Brain microvascular endothelial cell (primary cell): ENCODE results near the gene DNM1.

Experiments used
- DNase-seq: peaks from one replicate; pipeline ENCODE4 v3.0.0-alpha.2; 2020
- H3K27ac ChIP-seq: fragments of 250-450 bp; sonication (Bioruptor Pico); 2 replicates; pipeline ENCODE4 v1.5.1; 2020; ENCODE audit warnings: mild to moderate bottlenecking, moderate library complexity
- H3K27me3 ChIP-seq: fragments of 250-450 bp; sonication (Bioruptor Pico); replicated peaks from 2 replicates; pipeline ENCODE4 v1.5.1; 2020; ENCODE audit warnings: mild to moderate bottlenecking
- H3K36me3 ChIP-seq: fragments of 250-450 bp; sonication (Bioruptor Pico); replicated peaks from 2 replicates; pipeline ENCODE4 v1.5.1; 2020; ENCODE audit warnings: mild to moderate bottlenecking
- H3K4me3 ChIP-seq: 2 replicates; pipeline ENCODE4 v1.5.1; 2011; ENCODE audit warnings: low read depth, mild to moderate bottlenecking, control low read depth, low read length, moderate library complexity
- CTCF ChIP-seq: IDR thresholded peaks from 2 replicates; pipeline ENCODE4 v1.5.1; 2011; ENCODE audit warnings: low read depth, mild to moderate bottlenecking, moderate library complexity, low read length, control low read depth, inconsistent platforms; ENCODE audit errors: missing control alignments
- in situ Hi-C: cut with HindIII; loops from 2 replicates; pipeline ENCODE4 v1.10.0; 2017; ENCODE audit warnings: low sequenced_read_pairs, low pct_ligation_motif_present

The DNM1 gene

GRCh38 chr9:128160603-128160987 lies 42.6 kb upstream of the DNM1 start:
- no peaks in the 10 kb centered on the region for H3K27me3 ChIP-seq
- H3K27ac ChIP-seq: peak overlapping the region; percentile 25
- in situ Hi-C loops: no loop called here
- H3K4me3 ChIP-seq: peak overlapping the region; percentile 80
- peak; percentile 19 for DNase-seq
- TF ChIP-seq CTCF: no peak
- H3K36me3 ChIP-seq: peaks cover 27% of the 10 kb centered on the region

- Histone ChIP-seq H3K27ac (no peak overlapping the region), H3K36me3 (peaks cover 35% of the 10 kb centered on the region), H3K27me3 (no peaks in the 10 kb centered on the region), H3K4me3 (peak overlapping the region; percentile 5)
- DNase-seq: no peak
- TF ChIP-seq CTCF: no peak
- in situ Hi-C loops: no loop called here
Observed at GRCh38 chr9:128161215-128161902, 41.8 kb upstream of the DNM1 start.

GRCh38 chr9:128162215-128163026 lies 40.8 kb upstream of the DNM1 start:
- no peaks in the 10 kb centered on the region for H3K27me3 ChIP-seq
- no peak overlapping the region for H3K27ac ChIP-seq
- DNase-seq: no peak
- TF ChIP-seq CTCF: no peak
- in situ Hi-C loops: no loop called here
- no peak overlapping the region for H3K4me3 ChIP-seq
- H3K36me3 ChIP-seq: peaks cover 45% of the 10 kb centered on the region

- in situ Hi-C loops: no loop called here
- peaks cover 52% of the 10 kb centered on the region for H3K36me3 ChIP-seq
- DNase-seq: no peak
Observed at GRCh38 chr9:128163027-128163515, 40.1 kb upstream of the DNM1 start.

GRCh38 chr9:128163523-128164306 lies 39.5 kb upstream of the DNM1 start:
- no peak overlapping the region for H3K4me3 ChIP-seq
- in situ Hi-C loops: no loop called here
- H3K36me3 ChIP-seq: peaks cover 57% of the 10 kb centered on the region
- H3K27ac ChIP-seq: no peak overlapping the region
- H3K27me3 ChIP-seq: no peaks in the 10 kb centered on the region
- no peak for TF ChIP-seq CTCF
- DNase-seq: no peak

More at GRCh38 chr9:128163027-128163515, 40.1 kb upstream of the DNM1 start:
- Histone ChIP-seq H3K27me3 (no peaks in the 10 kb centered on the region), H3K4me3 (no peak overlapping the region), H3K27ac (no peak overlapping the region)
- no peak for TF ChIP-seq CTCF
